Measurements from ENCODE around the gene TMEM45B.

DNA sequence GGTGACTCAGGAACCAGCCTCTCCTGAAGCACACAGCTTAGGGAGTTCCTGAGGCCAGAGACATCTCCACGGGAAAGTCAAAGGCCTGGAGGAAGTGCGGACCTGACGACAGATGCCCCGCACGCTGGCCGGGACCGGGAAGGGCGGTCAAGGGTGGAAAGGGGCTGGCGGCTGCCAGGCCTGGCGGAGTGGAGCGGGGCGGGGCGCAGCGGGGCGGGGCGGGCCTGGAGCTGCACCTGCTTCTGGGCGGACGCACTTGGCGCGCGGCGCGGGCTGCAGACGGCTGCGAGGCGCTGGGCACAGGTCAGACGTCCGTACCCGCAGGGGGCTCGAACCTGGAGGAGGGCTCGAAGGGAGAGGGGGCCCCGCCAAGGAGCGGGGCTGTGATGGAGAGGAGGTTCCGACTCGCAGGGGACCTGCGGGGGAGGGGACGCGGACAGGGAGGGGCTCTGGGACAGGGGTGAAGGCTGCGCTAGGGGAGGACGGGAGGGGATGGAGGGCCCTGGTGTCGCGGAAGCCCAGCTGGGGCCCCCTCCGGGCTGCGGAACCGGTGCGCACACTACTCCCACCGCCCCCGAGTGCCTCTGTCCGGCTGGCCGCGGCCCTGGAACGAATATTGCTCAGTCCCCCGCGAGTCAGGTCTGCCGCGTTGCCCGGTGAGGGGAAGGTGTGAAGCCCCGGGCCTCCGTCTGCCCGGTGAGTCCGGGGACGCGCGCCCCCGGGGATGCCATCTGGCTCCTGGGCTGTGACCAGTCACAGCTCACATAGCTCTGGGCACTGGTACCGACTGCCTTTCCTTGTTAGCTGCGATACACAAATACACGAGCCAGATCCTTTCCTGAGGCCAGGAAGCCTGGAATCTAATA lies at the start of gene TMEM45B:
- TF ChIP-seq POLR2AphosphoS5 (IDR thresholded peaks at IDR 0.05; ENCODE audit: low read depth) (no peak), ZNF331 (CRISPR knock-in tag; IDR thresholded peaks at IDR 0.05; ENCODE audit: low read depth) (no peak), CREB1 (CRISPR knock-in tag; IDR thresholded peaks at IDR 0.05; ENCODE audit: low read depth) (no peak), EZH2 (IDR thresholded peaks at IDR 0.05; ENCODE audit: low read depth, unreplicated experiment) (no peak), NANOG (IDR thresholded peaks at IDR 0.05; ENCODE audit: borderline replicate concordance) (no peak), JUNB (IDR thresholded peaks at IDR 0.05; ENCODE audit: unreplicated experiment) (no peak)
- TF ChIP-seq, protein P1, sequence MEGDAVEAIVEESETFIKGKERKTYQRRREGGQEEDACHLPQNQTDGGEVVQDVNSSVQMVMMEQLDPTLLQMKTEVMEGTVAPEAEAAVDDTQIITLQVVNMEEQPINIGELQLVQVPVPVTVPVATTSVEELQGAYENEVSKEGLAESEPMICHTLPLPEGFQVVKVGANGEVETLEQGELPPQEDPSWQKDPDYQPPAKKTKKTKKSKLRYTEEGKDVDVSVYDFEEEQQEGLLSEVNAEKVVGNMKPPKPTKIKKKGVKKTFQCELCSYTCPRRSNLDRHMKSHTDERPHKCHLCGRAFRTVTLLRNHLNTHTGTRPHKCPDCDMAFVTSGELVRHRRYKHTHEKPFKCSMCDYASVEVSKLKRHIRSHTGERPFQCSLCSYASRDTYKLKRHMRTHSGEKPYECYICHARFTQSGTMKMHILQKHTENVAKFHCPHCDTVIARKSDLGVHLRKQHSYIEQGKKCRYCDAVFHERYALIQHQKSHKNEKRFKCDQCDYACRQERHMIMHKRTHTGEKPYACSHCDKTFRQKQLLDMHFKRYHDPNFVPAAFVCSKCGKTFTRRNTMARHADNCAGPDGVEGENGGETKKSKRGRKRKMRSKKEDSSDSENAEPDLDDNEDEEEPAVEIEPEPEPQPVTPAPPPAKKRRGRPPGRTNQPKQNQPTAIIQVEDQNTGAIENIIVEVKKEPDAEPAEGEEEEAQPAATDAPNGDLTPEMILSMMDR (conservative IDR thresholded peaks at IDR 0.05; ENCODE audit: low read depth in 2 of 2), result no peak
- TF ChIP-seq, protein P2, sequence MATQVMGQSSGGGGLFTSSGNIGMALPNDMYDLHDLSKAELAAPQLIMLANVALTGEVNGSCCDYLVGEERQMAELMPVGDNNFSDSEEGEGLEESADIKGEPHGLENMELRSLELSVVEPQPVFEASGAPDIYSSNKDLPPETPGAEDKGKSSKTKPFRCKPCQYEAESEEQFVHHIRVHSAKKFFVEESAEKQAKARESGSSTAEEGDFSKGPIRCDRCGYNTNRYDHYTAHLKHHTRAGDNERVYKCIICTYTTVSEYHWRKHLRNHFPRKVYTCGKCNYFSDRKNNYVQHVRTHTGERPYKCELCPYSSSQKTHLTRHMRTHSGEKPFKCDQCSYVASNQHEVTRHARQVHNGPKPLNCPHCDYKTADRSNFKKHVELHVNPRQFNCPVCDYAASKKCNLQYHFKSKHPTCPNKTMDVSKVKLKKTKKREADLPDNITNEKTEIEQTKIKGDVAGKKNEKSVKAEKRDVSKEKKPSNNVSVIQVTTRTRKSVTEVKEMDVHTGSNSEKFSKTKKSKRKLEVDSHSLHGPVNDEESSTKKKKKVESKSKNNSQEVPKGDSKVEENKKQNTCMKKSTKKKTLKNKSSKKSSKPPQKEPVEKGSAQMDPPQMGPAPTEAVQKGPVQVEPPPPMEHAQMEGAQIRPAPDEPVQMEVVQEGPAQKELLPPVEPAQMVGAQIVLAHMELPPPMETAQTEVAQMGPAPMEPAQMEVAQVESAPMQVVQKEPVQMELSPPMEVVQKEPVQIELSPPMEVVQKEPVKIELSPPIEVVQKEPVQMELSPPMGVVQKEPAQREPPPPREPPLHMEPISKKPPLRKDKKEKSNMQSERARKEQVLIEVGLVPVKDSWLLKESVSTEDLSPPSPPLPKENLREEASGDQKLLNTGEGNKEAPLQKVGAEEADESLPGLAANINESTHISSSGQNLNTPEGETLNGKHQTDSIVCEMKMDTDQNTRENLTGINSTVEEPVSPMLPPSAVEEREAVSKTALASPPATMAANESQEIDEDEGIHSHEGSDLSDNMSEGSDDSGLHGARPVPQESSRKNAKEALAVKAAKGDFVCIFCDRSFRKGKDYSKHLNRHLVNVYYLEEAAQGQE (IDR thresholded peaks at IDR 0.05; ENCODE audit: unreplicated experiment), result no peak

Measured in GM23338 (cell line).